HG03432 (cell line): ENCODE data around the gene ZEB2.

Source experiments
- ATAC-seq: cut with Tn5 transposase; IDR thresholded peaks from one replicate; pipeline ENCODE4 v1.9.1; 2021; ENCODE audit warnings: mild to moderate bottlenecking, moderate library complexity; ENCODE audit not compliant: unreplicated experiment

Gene ZEB2

DNA sequence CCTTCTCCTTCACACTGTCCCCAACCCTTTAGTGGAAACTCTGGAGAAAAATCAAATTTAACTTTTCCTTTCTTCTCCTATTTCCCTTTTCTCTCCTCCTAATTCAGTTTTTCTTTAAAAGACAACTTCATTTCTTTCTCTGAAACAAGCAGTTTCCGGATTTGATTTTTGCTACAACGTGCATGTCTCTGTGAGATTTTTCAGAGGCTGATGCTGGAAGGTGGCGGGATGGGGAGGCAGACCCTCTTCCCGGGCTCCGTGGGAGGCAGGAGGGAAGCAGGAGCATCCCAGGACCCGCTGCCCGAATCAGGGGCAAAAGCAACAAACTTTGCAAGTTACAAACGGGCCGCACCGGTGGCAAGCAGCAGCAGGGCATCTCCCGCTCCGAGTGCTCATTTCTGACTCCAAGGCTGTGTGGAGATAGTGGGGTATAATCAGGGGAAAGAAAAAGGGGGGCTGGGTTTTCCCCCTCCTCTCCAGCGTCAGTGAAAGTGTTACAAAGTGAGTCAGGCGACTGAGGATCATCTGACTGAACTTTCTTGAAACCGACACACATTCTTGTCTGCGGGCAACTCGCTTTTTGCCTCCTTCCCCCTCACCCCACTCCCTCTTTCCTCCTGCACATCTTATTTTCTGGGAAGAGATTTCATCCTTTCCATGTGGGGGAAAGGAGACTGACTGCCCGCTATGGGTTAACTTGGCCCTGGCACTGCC lies 6.4 kb downstream of the ZEB2 start:
- no peak for ATAC-seq

GRCh38 chr2:144512891-144513351 lies 7.0 kb downstream of the ZEB2 start:
- ATAC-seq: no peak

- ATAC-seq: no peak
Observed at GRCh38 chr2:144512470-144512869, 7.4 kb downstream of the ZEB2 start.

GRCh38 chr2:144511937-144512336 lies 8.0 kb downstream of the ZEB2 start:
- ATAC-seq: no peak

DNA sequence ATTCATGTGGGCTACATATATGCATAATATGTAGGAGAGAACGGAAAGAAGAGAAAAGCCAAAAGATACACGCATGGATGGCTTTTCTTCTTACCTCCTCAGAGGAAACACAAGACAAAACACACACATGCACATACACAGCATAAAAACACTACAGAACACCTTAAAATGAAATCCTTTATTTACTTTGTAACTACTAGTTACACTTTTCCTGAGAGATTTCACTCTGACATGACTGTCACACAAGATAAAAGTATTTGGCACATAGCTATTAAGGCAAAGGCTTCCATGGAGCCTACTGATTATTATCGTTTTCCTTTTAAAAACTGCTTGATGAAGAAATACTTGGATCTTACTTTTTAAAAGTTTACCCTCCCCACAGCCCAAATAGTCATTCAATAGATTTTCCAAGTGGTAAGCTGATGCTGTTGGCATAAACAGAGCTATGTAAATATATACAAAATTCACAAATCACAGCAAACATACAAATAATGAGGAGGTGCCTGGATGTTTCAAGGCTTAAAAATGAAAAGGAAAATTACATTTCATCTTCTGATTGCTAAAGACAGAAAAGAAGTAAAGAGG lies 8.6 kb downstream of the ZEB2 start:
- no peak for ATAC-seq

DNA sequence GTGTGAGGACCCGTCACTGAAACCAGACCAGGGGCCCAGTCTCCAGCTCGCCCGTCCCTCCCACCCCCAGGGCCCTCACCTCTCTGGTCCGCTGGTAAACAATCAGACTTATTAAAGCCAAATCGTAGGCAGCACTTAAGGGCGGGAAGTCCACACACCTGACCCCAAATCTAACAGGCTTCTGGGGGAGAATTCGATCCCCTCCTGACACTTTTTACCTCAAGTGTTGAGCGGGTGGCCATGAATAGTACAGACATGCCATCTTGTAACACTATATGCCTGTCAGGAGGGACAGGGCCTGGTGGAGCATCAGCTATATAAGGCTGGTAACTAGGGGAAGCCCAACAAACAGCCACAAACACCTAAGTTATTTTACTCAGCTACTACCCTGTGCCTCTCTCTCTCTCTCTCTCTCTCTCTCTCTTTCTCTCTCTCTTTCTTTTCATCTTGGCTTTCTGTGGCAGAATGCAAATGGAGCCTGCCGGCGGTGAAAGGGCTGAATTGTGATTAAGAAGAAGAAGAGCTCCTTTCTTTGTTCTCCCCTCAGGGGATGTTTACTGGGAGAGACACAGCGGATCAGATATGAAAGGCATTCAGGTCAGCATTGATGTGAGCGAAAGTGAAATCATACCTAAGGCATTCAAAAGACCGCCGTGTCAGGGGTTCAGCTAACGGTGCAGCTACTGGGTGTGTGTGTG lies 9.5 kb downstream of the ZEB2 start:
- ATAC-seq: peak; percentile 88

DNA sequence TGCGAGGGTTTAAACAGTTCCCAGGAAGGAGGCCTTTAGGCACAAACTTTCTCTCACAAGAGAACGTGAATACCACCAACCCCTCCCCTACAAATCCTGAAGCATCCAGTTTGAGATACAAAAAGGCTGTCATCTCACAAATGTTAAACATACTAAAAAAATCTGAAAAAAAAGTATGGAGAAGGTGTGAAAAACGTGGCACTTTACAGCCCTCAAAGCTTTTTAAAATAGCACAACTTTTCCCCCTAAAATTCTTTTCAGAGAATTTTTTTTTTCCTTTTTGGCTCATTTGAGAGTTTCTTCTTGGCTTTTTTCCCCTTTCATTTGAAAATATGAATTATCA lies 10.1 kb downstream of the ZEB2 start:
- ATAC-seq: no peak

DNA sequence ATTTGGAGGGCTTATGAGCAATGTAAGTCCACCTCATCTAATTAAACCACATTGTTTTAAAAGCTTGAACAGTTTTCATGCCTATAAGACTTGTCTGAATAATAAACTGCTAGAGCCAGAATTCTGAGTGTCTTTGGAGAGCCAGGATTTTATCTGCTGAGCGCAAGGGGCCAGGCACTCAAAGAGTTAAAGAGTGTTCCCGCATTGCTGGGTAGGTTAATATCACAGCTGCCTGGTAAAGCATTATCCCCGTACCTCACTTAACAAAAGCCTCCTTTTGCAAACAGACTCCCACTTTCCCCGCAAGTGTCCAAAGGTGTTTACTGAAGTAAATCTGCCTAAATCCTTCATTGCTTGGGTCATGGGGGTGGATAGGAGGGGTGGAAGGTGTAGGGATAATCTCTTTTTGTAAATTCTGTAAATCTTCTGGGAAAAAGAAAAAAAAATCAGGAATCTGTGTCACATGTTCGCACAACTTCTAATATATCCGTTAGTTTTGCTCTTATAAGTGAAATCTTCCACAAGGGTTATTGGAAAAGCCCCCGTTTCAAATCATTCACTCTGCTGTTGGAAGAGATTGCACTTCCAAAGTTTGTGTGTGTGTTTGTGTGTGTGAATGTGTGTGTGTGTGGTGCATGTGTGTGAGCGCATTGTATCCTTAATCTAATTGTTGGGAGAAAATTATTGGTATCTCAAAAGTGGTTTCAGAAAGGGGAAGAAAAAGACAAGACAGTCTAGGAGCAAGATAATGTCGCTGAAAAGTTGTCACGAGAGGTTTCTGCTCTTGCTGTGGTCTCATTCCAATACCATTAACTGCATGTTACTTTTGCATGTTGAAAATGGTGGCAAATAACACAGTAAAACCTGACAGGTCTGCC lies 10.7 kb downstream of the ZEB2 start:
- ATAC-seq: no peak

GRCh38 chr2:144508172-144508851 lies 11.6 kb downstream of the ZEB2 start:
- no peak for ATAC-seq

DNA sequence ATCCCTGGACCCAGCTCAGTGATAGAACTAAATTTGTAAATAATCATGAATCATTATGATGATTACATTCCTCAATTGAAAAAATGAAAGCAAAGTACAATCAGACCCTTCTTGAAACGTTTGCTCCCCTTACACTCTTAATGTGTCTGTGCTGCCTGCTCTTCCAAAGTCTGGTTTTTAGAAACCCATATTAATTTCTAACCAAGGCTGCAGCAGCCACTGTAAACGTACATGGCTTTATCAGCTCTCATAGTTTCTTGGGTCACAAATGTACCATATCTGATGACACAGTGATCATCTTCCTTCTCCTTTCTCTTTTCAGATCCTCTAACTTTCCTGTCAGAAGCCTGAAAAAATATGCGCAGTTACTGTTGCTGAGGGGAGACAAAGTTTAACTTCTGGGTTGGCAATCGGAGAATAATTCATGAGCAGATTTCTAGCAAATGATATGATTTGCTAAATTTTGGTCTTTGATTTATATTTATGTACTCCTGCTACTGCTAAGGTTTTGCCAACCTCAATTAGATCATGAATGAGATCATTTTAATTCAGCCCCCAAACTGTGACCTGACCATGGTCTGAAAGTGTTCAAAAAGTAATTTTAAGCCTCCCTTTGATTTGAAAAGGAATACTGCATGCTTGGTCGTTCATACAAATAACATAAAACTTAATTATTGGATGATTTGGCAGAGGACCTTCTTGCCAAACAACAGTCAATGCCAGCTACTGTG lies 12.3 kb downstream of the ZEB2 start:
- ATAC-seq: no peak

GRCh38 chr2:144505245-144505831 lies 14.6 kb downstream of the ZEB2 start:
- no peak for ATAC-seq

DNA sequence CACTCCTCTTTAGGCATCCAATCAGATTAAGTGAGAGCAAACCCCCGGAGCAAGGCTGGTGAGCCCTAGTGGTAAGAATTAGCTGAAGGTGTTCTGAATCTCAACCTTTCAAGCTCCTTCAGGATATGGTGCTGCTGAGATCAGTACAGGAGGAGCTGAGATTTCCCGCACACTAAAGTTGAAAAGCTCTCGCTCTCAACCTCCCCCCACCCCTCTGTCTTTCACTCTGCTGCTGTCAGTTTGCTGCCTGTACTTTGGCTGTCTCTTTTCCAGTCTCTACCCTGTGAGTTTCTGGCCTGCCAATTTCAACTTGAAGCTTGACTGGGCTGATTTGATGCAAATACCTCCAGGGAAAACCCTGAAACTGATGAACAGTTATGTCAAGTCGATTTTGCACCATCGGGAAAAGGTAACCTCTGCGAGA lies 15.7 kb downstream of the ZEB2 start:
- no peak for ATAC-seq

GRCh38 chr2:144503242-144503641 lies 16.7 kb downstream of the ZEB2 start:
- no peak for ATAC-seq

DNA sequence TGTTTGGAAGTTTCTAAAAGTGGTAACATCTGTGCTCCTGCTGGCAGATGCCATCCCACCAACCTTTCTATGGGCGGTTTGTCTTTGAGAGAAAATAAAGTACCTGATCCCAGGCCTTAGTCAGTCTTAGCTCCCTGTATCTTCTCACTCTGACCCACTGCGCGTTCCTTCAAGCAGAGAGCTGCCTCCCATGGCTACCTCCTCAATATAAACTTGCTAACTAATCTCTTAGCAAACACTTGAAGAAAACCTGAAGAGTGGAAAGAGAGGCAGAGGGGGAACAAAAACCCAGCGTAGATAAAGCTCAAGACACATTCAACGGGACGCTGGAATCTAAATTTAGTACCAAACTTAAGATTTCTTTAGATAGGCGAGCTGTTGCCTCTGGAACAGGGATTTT lies 17.6 kb downstream of the ZEB2 start:
- no peak for ATAC-seq

DNA sequence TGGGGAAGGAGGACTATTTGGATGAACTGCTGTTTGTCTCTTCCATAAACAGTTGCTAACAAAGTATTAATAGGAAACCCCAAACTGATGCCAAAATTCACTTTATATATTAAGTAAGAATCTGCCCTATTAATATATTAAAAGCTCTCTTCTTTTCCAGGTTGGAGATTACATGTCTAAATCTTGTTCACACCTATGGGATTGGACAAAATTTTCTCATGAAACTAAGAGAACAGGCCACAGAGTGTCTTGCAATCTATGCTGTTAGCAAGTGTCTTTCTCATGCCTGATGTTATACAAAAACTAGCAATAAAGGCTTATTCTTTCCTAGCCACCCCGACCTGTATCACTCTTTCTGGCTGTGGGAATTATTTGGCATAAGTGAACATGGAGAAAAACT lies 18.3 kb downstream of the ZEB2 start:
- no peak for ATAC-seq

- ATAC-seq: no peak
Observed at GRCh38 chr2:144501118-144501517, 18.8 kb downstream of the ZEB2 start.

GRCh38 chr2:144500563-144500962 lies 19.4 kb downstream of the ZEB2 start:
- no peak for ATAC-seq

DNA sequence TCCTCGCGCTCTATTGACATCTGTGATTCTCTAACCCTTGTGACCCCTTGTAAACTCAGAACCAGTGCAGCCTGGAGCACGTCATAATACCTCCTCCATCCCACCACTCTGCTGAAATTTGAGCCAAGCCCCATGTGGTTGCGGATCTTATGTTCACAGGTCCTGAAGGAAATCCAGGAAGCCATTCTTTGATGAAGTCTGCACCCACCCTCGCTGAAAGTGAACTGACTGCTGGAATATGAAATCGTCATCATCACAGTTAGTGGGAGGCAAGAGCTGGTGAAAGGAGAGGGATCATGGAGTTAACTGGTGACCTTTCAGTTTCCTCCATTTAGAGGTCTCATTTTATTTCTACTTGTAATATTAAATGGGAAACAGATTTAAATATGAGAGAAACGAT lies 21.6 kb downstream of the ZEB2 start:
- ATAC-seq: no peak

DNA sequence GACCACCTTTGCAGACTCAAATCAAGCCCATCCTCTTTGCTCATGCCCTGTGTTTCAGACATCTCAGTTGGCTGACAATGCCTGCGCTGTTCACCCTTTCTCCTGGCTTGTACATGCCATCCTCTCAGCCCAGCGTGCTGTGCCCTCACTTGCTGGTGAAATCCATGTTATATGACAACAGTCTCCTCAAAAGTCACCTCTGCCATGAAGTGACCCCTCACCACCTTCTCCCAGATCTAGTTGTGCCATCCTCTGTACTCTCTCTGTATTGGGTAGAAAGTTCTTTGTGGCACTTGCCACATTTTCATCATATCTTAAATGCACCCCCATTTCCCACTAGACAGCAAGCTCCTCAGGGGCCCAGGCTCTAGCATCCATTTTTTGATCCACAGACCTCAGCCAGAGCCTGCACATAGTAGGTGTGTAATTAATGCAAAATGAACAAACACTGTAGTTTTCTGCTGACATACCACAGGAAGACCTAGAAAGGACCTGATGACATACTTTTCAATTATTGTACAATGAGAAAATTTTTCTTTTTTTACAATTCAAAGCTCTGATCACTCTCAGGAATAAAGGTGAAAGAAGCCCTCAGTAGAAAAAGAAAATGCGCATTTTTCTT lies 22.8 kb downstream of the ZEB2 start:
- ATAC-seq: no peak
